PC-3 (cell line): ENCODE data around the gene PPIP5K1.

Experiments
- CTCF ChIP-seq: fragments of 300-600 bp; sonication (generic); conservative IDR thresholded peaks from 2 replicates; pipeline ENCODE4 v1.5.1; 2017; ENCODE audit warnings: antibody characterized with exemption, low read depth, mild to moderate bottlenecking, low read length
- EZH2 ChIP-seq: fragments of 300-600 bp; sonication (generic); IDR thresholded peaks from one replicate; pipeline ENCODE4 v1.6.1; 2017; ENCODE audit warnings: antibody characterized with exemption, mild to moderate bottlenecking, low read length; ENCODE audit not compliant: unreplicated experiment
- EZH2phosphoT487 ChIP-seq: fragments of 300-600 bp; sonication (generic); IDR thresholded peaks from 2 replicates; pipeline ENCODE4 v1.6.1; 2018; ENCODE audit warnings: mild to moderate bottlenecking, antibody characterized with exemption, low read length, borderline replicate concordance

GRCh38 chr15:43550527-43551363, 39.3 kb downstream of the PPIP5K1 start:
- no peak for TF ChIP-seq CTCF
- TF ChIP-seq EZH2phosphoT487 = no peak
- no peak for TF ChIP-seq EZH2
